PC-3 (cell line): Measurements from ENCODE around the gene PARP16.

Experiments used
- CTCF ChIP-seq: fragments of 300-600 bp; sonication (generic); conservative IDR thresholded peaks from 2 replicates; pipeline ENCODE4 v1.5.1; 2017; ENCODE audit warnings: antibody characterized with exemption, low read depth, mild to moderate bottlenecking, low read length
- EZH2 ChIP-seq: fragments of 300-600 bp; sonication (generic); IDR thresholded peaks from one replicate; pipeline ENCODE4 v1.6.1; 2017; ENCODE audit warnings: antibody characterized with exemption, mild to moderate bottlenecking, low read length; ENCODE audit not compliant: unreplicated experiment
- EZH2phosphoT487 ChIP-seq: fragments of 300-600 bp; sonication (generic); IDR thresholded peaks from 2 replicates; pipeline ENCODE4 v1.6.1; 2018; ENCODE audit warnings: mild to moderate bottlenecking, antibody characterized with exemption, low read length, borderline replicate concordance

GRCh38 chr15:65304381-65305149, 17.9 kb upstream of the PARP16 start, which contains the start of gene RNU5B-1:
- TF ChIP-seq CTCF (peak; percentile 86), EZH2 (no peak), EZH2phosphoT487 (no peak)
